H1 (cell line): ENCODE measurements around the gene ATP11C. TPM values are rescaled to one million over a fixed set of nuclear protein-coding genes. Genes with fewer than 3 reads are reported as not detected.

Experiments used
- CTCF ChIA-PET: fragments of 300-600 bp; sonication (Branson Sonifier 250); formaldehyde crosslinking; loops from one replicate; lab custom pipeline; 2021; ENCODE audit not compliant: partially characterized antibody; lab: Charles Lee
- POLR2A ChIA-PET: fragments of 300-600 bp; sonication (Branson Sonifier 250); formaldehyde crosslinking; loops from one replicate; lab custom pipeline; 2021; ENCODE audit warnings: inconsistent platforms; ENCODE audit not compliant: partially characterized antibody; lab: Charles Lee
- DNase-seq, 2 experiments: peaks; one replicate each; pipeline versions ENCODE4 v3.0.0 to v3.0.0-alpha.2; 2010 to 2022; ENCODE audit warnings: low spot score in 2 of 2, low read depth in 1 of 2, mixed read lengths in 1 of 2
- FAIRE-seq: peaks from 2 replicates; lab custom pipeline; 2011; peaks lifted over from hg19 to GRCh38; lab: Jason Lieb, UNC
- H2AFZ ChIP-seq: 2 replicates; pipeline ENCODE4 v1.8.1; 2012; ENCODE audit warnings: low read length, inconsistent platforms
- H2AK5ac ChIP-seq: 2 replicates; pipeline ENCODE4 v1.6.1; 2013; ENCODE audit warnings: low read depth, low read length
- H2BK120ac ChIP-seq: replicated peaks from 2 replicates; pipeline ENCODE3; 2013; ENCODE audit warnings: low read depth, low read length, inconsistent platforms
- H2BK12ac ChIP-seq: 2 replicates; pipeline ENCODE4 v1.6.1; 2013; ENCODE audit warnings: low read depth, low read length
- H2BK15ac ChIP-seq: 2 replicates; pipeline ENCODE4 v1.6.1; 2013; ENCODE audit warnings: low read length
- H2BK20ac ChIP-seq: 2 replicates; pipeline ENCODE4 v1.6.1; 2013; ENCODE audit warnings: low read length
- H2BK5ac ChIP-seq: 2 replicates; pipeline ENCODE4 v1.6.1; 2013; ENCODE audit warnings: low read depth, low read length
- H3K14ac ChIP-seq: 2 replicates; pipeline ENCODE4 v1.6.1; 2013; ENCODE audit warnings: inconsistent platforms; ENCODE audit not compliant: insufficient read length
- H3K18ac ChIP-seq: 2 replicates; pipeline ENCODE4 v1.6.1; 2013; ENCODE audit warnings: low read length; ENCODE audit errors: extremely low read depth
- H3K23ac ChIP-seq: 2 replicates; pipeline ENCODE4 v1.6.1; 2013; ENCODE audit warnings: inconsistent platforms; ENCODE audit not compliant: insufficient read length
- H3K23me2 ChIP-seq: 2 replicates; pipeline ENCODE4 v1.6.1; 2013; ENCODE audit warnings: low read depth, low read length
- H3K27ac ChIP-seq: 2 replicates; pipeline ENCODE4 v1.6.1; 2011; ENCODE audit warnings: low read depth, low read length, inconsistent platforms
- H3K27me3 ChIP-seq, 4 experiments: replicated peaks in 1 of 4; 1 replicate in 1 of 4; 2 replicates in 3 of 4; pipeline versions ENCODE4 v1.6.1 to v1.8.1; 2011 to 2013; ENCODE audit warnings: low read length in 3 of 4, mild to moderate bottlenecking in 3 of 4, inconsistent platforms in 2 of 4, mixed read lengths in 2 of 4, moderate library complexity in 1 of 4; ENCODE audit not compliant: control insufficient read depth in 3 of 4, insufficient read depth in 3 of 4; ENCODE audit errors: extremely low read depth in 1 of 4
- H3K36me3 ChIP-seq, 4 experiments: 2 replicates each; pipeline versions ENCODE4 v1.6.1 to v1.8.1; 2011 to 2013; ENCODE audit warnings: mild to moderate bottlenecking in 4 of 4, low read length in 3 of 4, moderate library complexity in 2 of 4, control low read depth in 1 of 4, inconsistent platforms in 1 of 4; ENCODE audit not compliant: insufficient read depth in 4 of 4, control insufficient read depth in 2 of 4
- H3K4ac ChIP-seq: replicated peaks from 2 replicates; pipeline ENCODE3; 2013; ENCODE audit warnings: low read length, low read depth, mixed read lengths, inconsistent platforms; ENCODE audit not compliant: insufficient read length
- H3K4me1 ChIP-seq, 4 experiments: replicated peaks in 1 of 4; 1 replicate in 1 of 4; 2 replicates in 3 of 4; pipeline versions ENCODE4 v1.6.1 to v1.8.1; 2011 to 2013; ENCODE audit warnings: low read length in 3 of 4, inconsistent platforms in 2 of 4, mixed read lengths in 1 of 4; ENCODE audit not compliant: insufficient read depth in 4 of 4, control insufficient read depth in 3 of 4
- H3K4me2 ChIP-seq, 2 experiments: 2 replicates each; pipeline versions ENCODE4 v1.6.1 to v1.8.1; 2011 to 2013; ENCODE audit warnings: low read depth in 2 of 2, low read length in 2 of 2, control low read depth in 1 of 2, inconsistent platforms in 1 of 2, mild to moderate bottlenecking in 1 of 2; ENCODE audit not compliant: insufficient read depth in 1 of 2
- H3K4me3 ChIP-seq, 4 experiments: fragments of 200-600, 300-600 bp in 1 of 4; sonication (generic), shearing (Covaris generic), sonication (Bioruptor Twin) in 1 of 4; 2 replicates each; pipeline versions ENCODE4 v1.5.1 to v1.8.1; 2011 to 2016; ENCODE audit warnings: low read length in 4 of 4, low read depth in 3 of 4, control low read depth in 2 of 4, inconsistent platforms in 2 of 4, mild to moderate bottlenecking in 2 of 4, mixed read lengths in 1 of 4, moderate library complexity in 1 of 4; ENCODE audit not compliant: insufficient read depth in 2 of 4; ENCODE audit errors: extremely low read depth in 1 of 4
- H3K56ac ChIP-seq: replicated peaks from 2 replicates; pipeline ENCODE3; 2013; ENCODE audit warnings: low read depth, mild to moderate bottlenecking, mixed read lengths, low read length, inconsistent platforms; ENCODE audit not compliant: insufficient read length
- H3K79me1 ChIP-seq: 2 replicates; pipeline ENCODE4 v1.6.1; 2013; ENCODE audit warnings: low read depth, low read length, control low read depth
- H3K79me2 ChIP-seq, 2 experiments: 2 replicates each; pipeline versions ENCODE4 v1.6.1 to v1.8.1; 2012 to 2013; ENCODE audit warnings: low read length in 2 of 2, mild to moderate bottlenecking in 2 of 2, inconsistent platforms in 1 of 2; ENCODE audit not compliant: insufficient read depth in 2 of 2, control insufficient read depth in 1 of 2
- H3K9ac ChIP-seq, 4 experiments: replicated peaks in 1 of 4; 1 replicate in 1 of 4; 2 replicates in 3 of 4; pipeline versions ENCODE4 v1.6.1 to v1.8.1; 2011 to 2013; ENCODE audit warnings: low read depth in 3 of 4, low read length in 3 of 4, control low read depth in 2 of 4, mild to moderate bottlenecking in 2 of 4, moderate library complexity in 2 of 4, inconsistent platforms in 1 of 4; ENCODE audit errors: extremely low read depth in 1 of 4
- H3K9me3 ChIP-seq, 2 experiments: 2 replicates each; pipeline versions ENCODE4 v1.6.1 to v1.8.1; 2012 to 2013; ENCODE audit warnings: mild to moderate bottlenecking in 2 of 2, moderate library complexity in 2 of 2, control low read depth in 1 of 2, inconsistent platforms in 1 of 2, low read depth in 1 of 2, low read length in 1 of 2, mixed read lengths in 1 of 2; ENCODE audit not compliant: insufficient read depth in 2 of 2
- H4K20me1 ChIP-seq, 2 experiments: replicated peaks in 1 of 2; 2 replicates each; pipeline versions ENCODE3 to v1.8.1; 2011 to 2013; ENCODE audit warnings: inconsistent platforms in 2 of 2, low read length in 2 of 2, mild to moderate bottlenecking in 1 of 2; ENCODE audit not compliant: insufficient read depth in 2 of 2, control insufficient read depth in 1 of 2
- H4K5ac ChIP-seq: 2 replicates; pipeline ENCODE4 v1.6.1; 2013; ENCODE audit warnings: low read length, low read depth, mixed read lengths, inconsistent platforms; ENCODE audit not compliant: insufficient read length
- H4K8ac ChIP-seq: 2 replicates; pipeline ENCODE4 v1.8.0; 2013; ENCODE audit warnings: mild to moderate bottlenecking, moderate library complexity, low read length, inconsistent platforms; ENCODE audit not compliant: insufficient read depth; ENCODE audit errors: extremely low read depth
- H4K91ac ChIP-seq: replicated peaks from 2 replicates; pipeline ENCODE3; 2013; ENCODE audit warnings: low read length, mixed read lengths, inconsistent platforms; ENCODE audit not compliant: insufficient read length
- ASH2L ChIP-seq: fragments of 200-600, 300-600 bp; sonication (generic); IDR thresholded peaks from one replicate; pipeline ENCODE4 v1.7.1; 2017; ENCODE audit warnings: low read length
- BACH1 ChIP-seq: IDR thresholded peaks from 2 replicates; pipeline ENCODE4 v1.6.1; 2012; ENCODE audit warnings: low read length, improper control_type of control experiment
- CBX8 ChIP-seq: fragments of 300-800, 300-1000 bp; sonication (generic); IDR thresholded peaks from 2 replicates; pipeline ENCODE4 v1.7.1; 2016; ENCODE audit warnings: low read depth, low read length, borderline replicate concordance
- CTBP2 ChIP-seq: IDR thresholded peaks from 2 replicates; pipeline ENCODE4 v1.7.0; 2011; ENCODE audit warnings: borderline replicate concordance, mild to moderate bottlenecking, moderate library complexity, mixed read lengths, low read length; ENCODE audit not compliant: insufficient read depth, insufficient read length
- EP300 ChIP-seq, 2 experiments: IDR thresholded peaks; 1 replicate in 1 of 2; 2 replicates in 1 of 2; pipeline ENCODE4 v1.6.1; 2011 to 2012; ENCODE audit warnings: low read depth in 2 of 2, low read length in 2 of 2, mild to moderate bottlenecking in 2 of 2, borderline replicate concordance in 1 of 2, inconsistent platforms in 1 of 2, moderate library complexity in 1 of 2
- PHF8 ChIP-seq: fragments of 200-600 bp; sonication (generic); conservative IDR thresholded peaks from 2 replicates; pipeline ENCODE4 v1.7.1; 2012; ENCODE audit warnings: low read depth, mild to moderate bottlenecking, inconsistent platforms, low read length, moderate library complexity
- POLR2A ChIP-seq, 2 experiments: IDR thresholded peaks; 1 replicate in 1 of 2; 2 replicates in 1 of 2; pipeline ENCODE4 v1.6.1; 2011; ENCODE audit warnings: low read depth in 2 of 2, low read length in 2 of 2, mild to moderate bottlenecking in 2 of 2; ENCODE audit errors: control extremely low read depth in 1 of 2
- SP2 ChIP-seq: IDR thresholded peaks from 2 replicates; pipeline ENCODE4 v1.6.1; 2012; ENCODE audit warnings: mild to moderate bottlenecking, low read length, inconsistent platforms
- SP4 ChIP-seq: IDR thresholded peaks from 2 replicates; pipeline ENCODE4 v1.6.1; 2012; ENCODE audit warnings: low read length, inconsistent platforms
- SRF ChIP-seq: IDR thresholded peaks from 2 replicates; pipeline ENCODE4 v1.6.1; 2011; ENCODE audit warnings: mild to moderate bottlenecking, low read depth, low read length, moderate library complexity
- YY1 ChIP-seq: IDR thresholded peaks from 2 replicates; pipeline ENCODE4 v1.6.1; 2011; ENCODE audit warnings: low read depth, mild to moderate bottlenecking, low read length
- WGBS, 2 experiments: shearing (Covaris generic) in 1 of 2; methylation state at CpG; one replicate each; pipeline versions ENCODE4 v1.1.6 to v1.1.7; 2013 to 2015; ENCODE audit warnings: low lambda C conversion rate in 2 of 2, mixed read lengths in 2 of 2, inconsistent platforms in 1 of 2, low coverage in 1 of 2, missing lambda C conversion rate in 1 of 2; ENCODE audit not compliant: insufficient replicate concordance in 2 of 2, insufficient coverage in 1 of 2, insufficient read length in 1 of 2; ENCODE audit errors: extremely low coverage in 1 of 2, missing lambda C conversion rate in 1 of 2; 5-methylcytosine and 5-hydroxymethylcytosine counted together
- polyA plus RNA-seq, 7 experiments: library from polyadenylated mRNA; depleted of rRNA in 3 of 7; stranded (reverse) in 5 of 7; unstranded in 2 of 7; fragments of >200 nt in 5 of 7; fragments of 200-250 nt in 2 of 7; gene quantifications; 1 replicate in 5 of 7; 2 replicates in 1 of 7; 4 replicates in 1 of 7; pipeline versions ENCODE4 v1.2.1 to v1.2.3, GENCODE V29; 2011 to 2013; ENCODE audit warnings: missing spikeins in 2 of 7, mixed read lengths in 2 of 7
- total RNA-seq: library from RNA; stranded (reverse); fragmentation: NEBNext Ultra II Directional; extraction: Animal tissue kit (Norgen Biotek cat#: 25700); gene quantifications from 2 replicates; pipeline ENCODE4 v1.2.1, GENCODE V29; 2021

Gene ATP11C
- total and polyA plus RNA-seq, 2 of the 8 experiments (the other 6 are each of a cell fraction or from before 2014, with no cell fraction given), result 14.7 to 52.1 TPM

DNA sequence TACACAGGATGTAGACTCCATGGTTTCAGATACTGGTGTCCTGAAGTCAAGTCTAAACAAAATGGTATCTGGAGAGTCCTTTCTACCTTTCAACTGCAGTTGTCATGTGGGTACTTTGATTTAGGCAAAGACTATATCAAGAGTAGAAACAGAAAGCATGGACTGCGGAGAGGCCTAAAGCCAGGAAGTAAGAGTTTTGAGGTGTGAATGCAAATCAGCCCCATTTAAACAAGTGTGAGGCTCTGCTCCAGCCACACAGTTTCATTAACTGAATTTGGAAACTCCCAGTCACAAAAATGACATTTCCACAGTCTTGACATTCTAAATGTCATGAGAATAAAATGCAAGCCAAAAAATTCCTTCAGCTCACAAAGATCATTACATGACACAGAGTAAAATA lies 137.7 kb downstream of the ATP11C start:
- FAIRE-seq, result no peak
- POLR2A ChIA-PET, result no interaction called here
- H2BK5ac ChIP-seq, result no peak overlapping the region
- TF ChIP-seq BACH1 (no peak), SP4 (no peak), SP2 (no peak), PHF8 (no peak), EP300 (IDR thresholded peaks at IDR 0.05; ENCODE audit: borderline replicate concordance in 1 of 2, low read depth in 2 of 2, low read length in 2 of 2) (no peak), YY1 (no peak), CTBP2 (no peak), SRF (no peak), ASH2L (no peak), POLR2A (IDR thresholded peaks at IDR 0.05; ENCODE audit: control extremely low read depth in 1 of 2, low read depth in 2 of 2, low read length in 2 of 2) (no peak), CBX8 (no peak)
- TF ChIP-seq, all 59 proteins: peak for 0
- Histone ChIP-seq H4K8ac (no peak overlapping the region), H4K20me1 (no peaks in the 10 kb centered on the region), H2AFZ (no peak overlapping the region), H4K91ac (no peak overlapping the region), H3K4ac (no peak overlapping the region), H3K79me2 (no peaks in the 10 kb centered on the region), H3K4me3 (no peak overlapping the region), H2BK120ac (no peak overlapping the region), H3K36me3 (peaks cover 0 to 9% (median 0%) of the 10 kb centered on the region in 4 experiments; a peak in 1 of 8 replicates), H3K79me1 (no peaks in the 10 kb centered on the region), H3K9me3 (no peaks in the 10 kb centered on the region), H2BK12ac (no peak overlapping the region), H4K5ac (no peak overlapping the region), H3K27me3 (no peaks in the 10 kb centered on the region), H2BK15ac (no peak overlapping the region), H2BK20ac (no peak overlapping the region), H3K9ac (no peak overlapping the region), H3K18ac (no peak overlapping the region), H3K56ac (no peak overlapping the region), H3K23ac (no peak overlapping the region), H3K23me2 (no peaks in the 10 kb centered on the region), H2AK5ac (no peak overlapping the region), H3K27ac (no peak overlapping the region), H3K4me2 (no peak overlapping the region), H3K14ac (no peak overlapping the region), H3K4me1 (no peaks in the 10 kb centered on the region)
- no peak for DNase-seq
- CTCF ChIA-PET, result no interaction called here
- 88% methylated on average over 1 of the region's 1 CpG; no CpG with 5 or more reads in 1 of the 2 experiments for WGBS, 2 experiments
